ENCODE results near the gene GIT2. TPM values are rescaled to one million over a fixed set of nuclear protein-coding genes. Genes with fewer than 3 reads are reported as not detected.
"Not testable (repeated sequence)": the region's sequence is repeated elsewhere in the genome, so short reads cannot be mapped to it uniquely, and the experiment has no call there.

GIT2 gene
- total RNA-seq, 1 donor from 2014 or later: 38.4 TPM

- no peaks in the 10 kb centered on the region for H3K9me3 Mint-ChIP-seq
- H3K27me3 Mint-ChIP-seq: no peaks in the 10 kb centered on the region
- peak; percentile 80 for DNase-seq (ENCODE audit: extremely low spot score, unreplicated experiment)
- peak within 1 kb of the TSS; percentile 89 for H3K27ac Mint-ChIP-seq
- peaks cover 4% of the 10 kb centered on the region for H3K36me3 Mint-ChIP-seq
- H3K4me1 Mint-ChIP-seq (ENCODE audit: unreplicated experiment): peaks cover 17% of the 10 kb centered on the region
- TF ChIP-seq CTCF (conservative IDR thresholded peaks at IDR 0.05): peak; percentile 24
- peak within 1 kb of the TSS; percentile 93 for H3K4me3 Mint-ChIP-seq
Measured at GRCh38 chr12:109899783-109900751, 96.1 kb downstream of the GIT2 start, which contains the start of gene TCHP. Gene TCHP (plus strand): TSS chr12:109900274. CDS start chr12:109903027, 2,753 bp downstream.

- peak overlapping the region; percentile 46 for H3K4me3 Mint-ChIP-seq
- peaks cover 17% of the 10 kb centered on the region for H3K4me1 Mint-ChIP-seq (ENCODE audit: unreplicated experiment)
- H3K27ac Mint-ChIP-seq; DNase-seq (ENCODE audit: extremely low spot score, unreplicated experiment); H3K36me3 Mint-ChIP-seq; H3K27me3 Mint-ChIP-seq; H3K9me3 Mint-ChIP-seq: not testable (repeated sequence)
Measured at GRCh38 chr12:109899345-109899744, 96.8 kb downstream of the GIT2 start.

- H3K9me3 Mint-ChIP-seq: no peaks in the 10 kb centered on the region
- TF ChIP-seq CTCF (conservative IDR thresholded peaks at IDR 0.05): no peak
- H3K27me3 Mint-ChIP-seq: peaks cover 7% of the 10 kb centered on the region
- peaks cover 17% of the 10 kb centered on the region for H3K4me1 Mint-ChIP-seq (ENCODE audit: unreplicated experiment)
- H3K36me3 Mint-ChIP-seq: no peaks in the 10 kb centered on the region
- H3K4me3 Mint-ChIP-seq: no peak overlapping the region
- no peak overlapping the region for H3K27ac Mint-ChIP-seq
- DNase-seq (ENCODE audit: extremely low spot score, unreplicated experiment): no peak
Measured at GRCh38 chr12:109897029-109897428, 99.1 kb downstream of the GIT2 start.

GRCh38 chr12:109896188-109896587 lies 100.0 kb downstream of the GIT2 start:
- Mint-ChIP-seq H3K36me3 (no peaks in the 10 kb centered on the region), H3K27ac (no peak overlapping the region), H3K4me3 (no peak overlapping the region), H3K4me1 (ENCODE audit: unreplicated experiment) (peaks cover 9% of the 10 kb centered on the region), H3K27me3 (peaks cover 8% of the 10 kb centered on the region), H3K9me3 (no peaks in the 10 kb centered on the region)
- TF ChIP-seq CTCF (conservative IDR thresholded peaks at IDR 0.05): no peak
- no peak for DNase-seq (ENCODE audit: extremely low spot score, unreplicated experiment)

- DNase-seq (ENCODE audit: extremely low spot score, unreplicated experiment): no peak
- no peak overlapping the region for H3K4me3 Mint-ChIP-seq
- TF ChIP-seq CTCF (conservative IDR thresholded peaks at IDR 0.05): no peak
- H3K4me1 Mint-ChIP-seq (ENCODE audit: unreplicated experiment): peaks cover 2% of the 10 kb centered on the region
- no peaks in the 10 kb centered on the region for H3K9me3 Mint-ChIP-seq
- no peak overlapping the region for H3K27ac Mint-ChIP-seq
- peaks cover 11% of the 10 kb centered on the region for H3K27me3 Mint-ChIP-seq
- H3K36me3 Mint-ChIP-seq: no peaks in the 10 kb centered on the region
Measured at GRCh38 chr12:109894939-109895338, 101.2 kb downstream of the GIT2 start.

Measured in type B pancreatic cell (in vitro differentiated cells).